Head of caudate nucleus (tissue), 42 donors: Measurements from ENCODE around the gene NDFIP1.
"Not testable (repeated sequence)": the region's sequence is repeated elsewhere in the genome, so short reads cannot be mapped to it uniquely, and the experiment has no call there.

ENCODE experiments used
- DNase-seq, 42 donors: peaks; one replicate each; pipeline versions ENCODE4 v3.0.0 to v3.0.0-alpha.2; 2020 to 2021; ENCODE audit warnings: mixed read lengths in 7 of 42
- intact Hi-C: fragments of 100-400 bp; cut with DNase I; formaldehyde crosslinking; loops from one replicate; pipeline ENCODE4 v1.15.0; 2022

NDFIP1 gene

GRCh38 chr5:142141463-142141862, 32.9 kb downstream of the NDFIP1 start:
- intact Hi-C loops = loop anchor here (5.0 kb wide), 3 partner anchors 129 to 449 kb away; partner anchors contain the start of gene GNPDA1

GRCh38 chr5:142143878-142144277, 35.3 kb downstream of the NDFIP1 start:
- DNase-seq = no peak
- intact Hi-C loops = loop anchor here (5.0 kb wide), 3 partner anchors 132 to 452 kb away; partner anchors contain the start of gene GNPDA1

More at GRCh38 chr5:142141463-142141862, 32.9 kb downstream of the NDFIP1 start:
- DNase-seq = no peak

DNA sequence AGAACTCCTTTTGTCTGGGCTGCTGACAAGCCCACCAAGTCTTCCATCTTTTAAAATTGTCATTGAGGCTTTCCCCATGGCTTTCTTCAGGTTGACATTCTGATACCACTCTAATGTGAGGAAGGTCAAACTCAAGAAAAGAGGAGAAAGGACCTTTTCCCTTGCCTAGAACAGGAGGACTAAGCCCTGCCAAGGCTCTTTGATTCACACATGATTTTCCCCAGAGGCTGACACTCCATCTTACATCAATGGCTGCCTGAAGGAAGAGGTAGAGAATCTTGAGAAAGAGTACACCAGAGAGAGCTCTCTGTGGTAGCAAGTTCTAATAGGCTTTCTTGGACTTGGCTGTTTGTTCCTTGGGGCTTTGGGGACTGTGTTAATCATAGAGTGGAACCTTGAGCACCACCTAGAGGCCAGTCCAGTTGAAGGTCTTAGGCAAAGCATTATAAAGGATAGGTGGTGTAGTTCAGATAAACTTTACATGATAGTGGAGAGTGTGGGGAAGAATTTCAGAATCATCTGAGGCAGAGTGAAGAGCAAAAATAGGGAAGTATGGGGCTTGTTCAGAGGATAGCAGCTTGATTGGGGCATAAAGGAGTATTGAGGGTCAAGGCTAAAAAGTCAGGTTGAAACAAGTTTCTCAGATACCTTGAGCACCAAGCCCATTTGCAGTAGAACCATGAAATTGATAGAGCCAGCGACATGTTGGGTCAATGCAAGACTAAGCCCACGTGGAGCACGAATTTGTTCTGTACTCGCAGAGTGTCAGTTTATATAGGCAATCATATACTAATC, 36.7 kb downstream of the NDFIP1 start:
- intact Hi-C loops = no loop called here

DNA sequence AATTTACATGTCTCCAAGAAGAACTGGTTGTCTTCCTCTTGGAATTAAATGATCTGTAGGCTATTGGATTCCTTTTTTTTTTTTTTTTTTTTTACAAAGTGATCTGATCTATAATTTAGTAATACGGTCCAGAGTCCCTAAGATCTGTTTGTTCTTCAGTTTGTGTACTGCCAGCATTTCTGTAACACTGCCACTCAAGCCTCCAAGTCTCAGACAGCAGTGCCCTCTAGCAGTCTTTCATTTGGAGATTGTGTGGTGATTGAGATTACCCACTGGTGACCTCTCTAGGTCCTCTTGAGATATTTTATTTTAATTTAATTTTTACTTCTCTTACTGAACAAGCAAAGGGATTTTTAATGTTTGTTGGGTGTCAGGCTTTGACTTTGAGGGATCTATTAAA, 40.8 kb downstream of the NDFIP1 start:
- no peak for DNase-seq
- intact Hi-C loops = no loop called here

More for the DNA sequence above, 36.7 kb downstream of the NDFIP1 start:
- peak in 38 of 42 donors; percentile 9 to 86 (median 60) for DNase-seq

DNA sequence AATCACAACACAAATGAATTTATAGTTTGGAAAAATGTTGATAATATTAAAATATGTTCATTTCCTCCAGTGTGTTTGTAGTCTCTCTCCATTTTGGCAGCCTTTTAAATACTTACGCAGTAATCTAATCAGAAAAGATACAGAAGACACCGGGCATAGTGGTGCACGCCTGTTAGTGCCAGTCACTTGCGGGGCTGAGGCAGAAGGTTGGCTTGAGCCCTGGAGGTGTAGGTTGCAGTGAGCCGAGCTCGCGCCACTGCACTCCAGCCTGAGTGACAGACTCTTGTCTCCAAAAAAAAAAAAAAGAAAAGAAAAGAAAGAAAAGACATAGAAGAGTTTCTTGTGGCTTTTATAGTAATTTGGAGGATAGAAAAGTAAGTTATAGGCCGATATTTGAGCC, 41.9 kb downstream of the NDFIP1 start:
- intact Hi-C loops = loop anchor here (10.0 kb wide), 1 partner anchor 544 kb away; no protein-coding TSS in a partner anchor
- no peak for DNase-seq

DNA sequence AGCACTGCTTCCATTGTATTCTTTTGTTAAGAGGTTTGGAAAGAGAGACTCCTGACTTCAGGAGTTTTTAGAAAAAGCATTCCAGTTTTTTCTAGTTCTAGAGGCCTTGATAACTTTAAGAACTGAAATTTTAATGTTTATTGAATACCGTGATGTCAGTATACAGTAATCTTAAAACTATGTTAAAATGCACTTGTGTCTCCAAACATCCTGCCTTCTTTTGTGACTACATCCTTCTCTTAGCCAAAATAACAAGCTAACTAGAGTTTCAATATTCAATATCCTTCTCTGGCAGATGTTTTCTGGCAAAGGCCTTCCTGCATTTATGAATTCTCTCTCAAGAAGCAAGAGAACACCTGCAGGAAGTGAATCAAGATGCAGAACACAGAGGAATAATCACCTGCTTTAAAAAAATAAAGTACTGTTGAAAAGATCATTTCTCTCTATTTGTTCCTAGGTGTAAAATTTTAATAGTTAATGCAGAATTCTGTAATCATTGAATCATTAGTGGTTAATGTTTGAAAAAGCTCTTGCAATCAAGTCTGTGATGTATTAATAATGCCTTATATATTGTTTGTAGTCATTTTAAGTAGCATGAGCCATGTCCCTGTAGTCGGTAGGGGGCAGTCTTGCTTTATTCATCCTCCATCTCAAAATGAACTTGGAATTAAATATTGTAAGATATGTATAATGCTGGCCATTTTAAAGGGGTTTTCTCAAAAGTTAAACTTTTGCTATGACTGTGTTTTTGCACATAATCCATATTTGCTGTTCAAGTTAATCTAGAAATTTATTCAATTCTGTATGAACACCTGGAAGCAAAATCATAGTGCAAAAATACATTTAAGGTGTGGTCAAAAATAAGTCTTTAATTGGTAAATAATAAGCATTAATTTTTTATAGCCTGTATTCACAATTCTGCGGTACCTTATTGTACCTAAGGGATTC, 43.1 kb downstream of the NDFIP1 start:
- intact Hi-C loops = loop anchor here (10.0 kb wide), 1 partner anchor 543 kb away; no protein-coding TSS in a partner anchor
- DNase-seq = peak in 24 of 42 donors; percentile 18 to 80 (median 51)

DNA sequence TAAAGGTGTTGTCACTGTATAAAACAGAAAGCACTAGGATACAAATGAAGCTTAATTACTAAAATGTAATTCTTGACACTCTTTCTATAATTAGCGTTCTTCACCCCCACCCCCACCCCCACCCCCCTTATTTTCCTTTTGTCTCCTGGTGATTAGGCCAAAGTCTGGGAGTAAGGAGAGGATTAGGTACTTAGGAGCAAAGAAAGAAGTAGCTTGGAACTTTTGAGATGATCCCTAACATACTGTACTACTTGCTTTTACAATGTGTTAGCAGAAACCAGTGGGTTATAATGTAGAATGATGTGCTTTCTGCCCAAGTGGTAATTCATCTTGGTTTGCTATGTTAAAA, 43.8 kb downstream of the NDFIP1 start:
- no peak for DNase-seq
- intact Hi-C loops = loop anchor here (10.0 kb wide), 1 partner anchor 542 kb away; no protein-coding TSS in a partner anchor

GRCh38 chr5:142153674-142154448, 45.3 kb downstream of the NDFIP1 start:
- intact Hi-C loops = loop anchor here (10.0 kb wide), 1 partner anchor 541 kb away; no protein-coding TSS in a partner anchor
- DNase-seq = no peak

GRCh38 chr5:142154449-142154841, 45.9 kb downstream of the NDFIP1 start:
- DNase-seq = not testable (repeated sequence)
- intact Hi-C loops = loop anchor here (10.0 kb wide), 1 partner anchor 540 kb away; no protein-coding TSS in a partner anchor

- intact Hi-C loops = loop anchor here (10.0 kb wide), 1 partner anchor 538 kb away; no protein-coding TSS in a partner anchor
- DNase-seq = no peak
Observed at GRCh38 chr5:142156839-142157463, 48.4 kb downstream of the NDFIP1 start.

DNA sequence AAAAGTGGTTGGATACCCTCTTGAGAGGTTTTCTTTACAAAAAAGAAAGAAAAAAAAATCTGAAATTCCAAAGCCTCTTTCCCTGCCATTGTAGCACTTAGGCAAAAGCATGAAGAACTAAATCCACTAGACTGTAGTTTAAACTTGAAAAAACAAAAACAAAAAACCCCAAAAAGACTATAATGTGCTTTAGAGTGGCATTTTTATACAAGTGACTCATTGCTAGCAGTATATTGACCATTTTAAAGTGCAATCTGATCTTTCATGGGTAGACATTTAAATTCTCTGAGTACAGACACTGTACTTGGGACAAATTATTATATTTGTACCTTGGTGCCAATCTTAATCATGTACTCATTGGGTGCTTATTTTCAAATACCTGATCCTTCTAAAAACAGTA, 50.8 kb downstream of the NDFIP1 start:
- intact Hi-C loops = loop anchor here (10.0 kb wide), 1 partner anchor 535 kb away; no protein-coding TSS in a partner anchor
- no peak for DNase-seq

- no peak for DNase-seq
- intact Hi-C loops = no loop called here
Observed at GRCh38 chr5:142164315-142164714, 55.7 kb downstream of the NDFIP1 start.

GRCh38 chr5:142166754-142167153, 58.2 kb downstream of the NDFIP1 start:
- DNase-seq = no peak
- intact Hi-C loops = no loop called here

DNA sequence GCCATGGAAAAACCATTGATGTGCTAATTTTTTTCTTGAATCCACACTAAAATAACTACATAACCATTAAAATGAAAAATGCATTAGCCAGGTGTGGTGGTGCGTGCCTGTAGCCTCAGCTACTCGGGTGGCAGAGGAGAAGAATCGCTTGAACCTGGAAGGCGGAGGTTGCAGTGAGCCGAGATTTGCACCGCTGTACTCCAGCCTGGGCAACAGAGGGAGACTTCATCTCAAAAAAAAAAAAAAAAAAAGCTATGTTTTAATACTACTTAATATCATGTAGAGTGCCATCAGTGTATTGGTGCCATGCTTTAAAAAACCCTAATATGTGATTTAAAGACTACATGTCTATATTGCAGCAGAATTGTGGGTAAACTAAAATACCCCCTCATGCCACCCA, 58.9 kb downstream of the NDFIP1 start:
- DNase-seq = no peak
- intact Hi-C loops = no loop called here

- intact Hi-C loops = no loop called here
- no peak for DNase-seq
Observed at GRCh38 chr5:142168365-142168764, 59.8 kb downstream of the NDFIP1 start.

GRCh38 chr5:142170254-142170953, 61.8 kb downstream of the NDFIP1 start:
- DNase-seq = no peak
- intact Hi-C loops = no loop called here

DNA sequence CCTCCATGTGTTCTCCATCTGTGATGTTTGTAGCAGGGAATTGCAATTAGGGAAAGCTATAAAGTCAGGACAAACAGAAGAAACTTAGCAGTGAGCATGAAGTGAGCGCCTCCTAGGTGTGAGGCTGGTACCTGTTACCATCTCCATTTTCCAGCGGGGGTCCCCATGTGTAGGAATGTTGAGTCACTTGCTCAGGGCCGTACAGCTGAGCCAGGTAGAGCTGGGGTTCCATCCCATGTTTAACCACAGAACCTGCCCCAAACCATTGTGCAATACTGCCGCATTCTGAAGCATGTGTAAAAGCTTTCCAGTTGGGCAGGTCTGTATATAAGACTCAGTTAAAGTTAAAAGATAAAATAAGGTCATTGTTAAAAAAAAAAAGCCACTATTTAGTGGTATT, 62.7 kb downstream of the NDFIP1 start:
- intact Hi-C loops = no loop called here
- peak in 1 of 42 donors; percentile 16 for DNase-seq

DNA sequence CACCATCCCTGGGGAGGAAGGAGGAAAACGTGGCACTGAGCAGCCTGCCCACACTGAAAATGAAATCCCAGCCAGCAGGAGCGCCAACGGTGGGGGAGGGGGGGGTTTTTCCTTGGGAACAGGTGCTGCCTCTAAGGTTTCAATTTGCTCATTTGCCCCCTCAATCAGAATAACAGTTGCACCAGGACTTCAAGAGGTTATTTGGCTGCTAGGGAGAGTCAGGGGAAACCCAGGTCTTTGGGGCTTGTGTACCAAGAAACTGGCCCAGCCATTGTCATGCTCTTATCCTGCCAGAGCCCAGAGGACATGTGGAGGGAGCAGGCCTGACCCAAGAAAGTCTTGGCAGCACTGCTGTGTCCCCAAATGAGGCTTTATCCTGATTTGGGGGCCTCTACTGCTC, 66.5 kb downstream of the NDFIP1 start:
- DNase-seq = peak in 2 of 42 donors; percentile 13 to 15
- intact Hi-C loops = no loop called here
